Vagina (tissue), 2 donors: Measurements from ENCODE around the gene COL23A1. TPM values are rescaled to one million over a fixed set of nuclear protein-coding genes. Genes with fewer than 3 reads are reported as not detected.

ENCODE experiments used
- DNase-seq, 2 donors: peaks; one replicate each; pipeline ENCODE4 v3.0.0-alpha.2; 2017; ENCODE audit errors: extremely low spot score in 2 of 2
- H3K27ac ChIP-seq: fragments of 200-600 bp; sonication (generic); one replicate; pipeline ENCODE4 v1.5.1; 2019
- H3K27me3 ChIP-seq: fragments of 200-600 bp; sonication (generic); one replicate; pipeline ENCODE4 v1.5.1; 2019
- H3K36me3 ChIP-seq, 2 donors: fragments of 200-600 bp; sonication (generic); one replicate each; pipeline ENCODE4 v1.5.1; 2017 to 2019
- H3K4me1 ChIP-seq: fragments of 200-600 bp; sonication (generic); one replicate; pipeline ENCODE4 v1.5.1; 2019
- H3K4me3 ChIP-seq, 2 donors: fragments of 200-600 bp; sonication (generic); 1 replicate in 1 of 2; 2 replicates in 1 of 2; pipeline ENCODE4 v1.5.1; 2016 to 2019
- H3K9me3 ChIP-seq: fragments of 200-600 bp; sonication (generic); one replicate; pipeline ENCODE4 v1.5.1; 2019
- CTCF ChIP-seq, 3 experiments: fragments of 450-650 bp in 2 of 3; fragments of 200-600 bp in 1 of 3; sonication (generic) in 1 of 3; IDR thresholded peaks; one replicate each; pipeline ENCODE4 v1.5.1; 2017 to 2019; ENCODE audit warnings: antibody characterized with exemption in 3 of 3, mild to moderate bottlenecking in 2 of 3, moderate library complexity in 2 of 3
- POLR2A ChIP-seq, 2 donors: fragments of 450-650 bp; IDR thresholded peaks; one replicate each; pipeline ENCODE4 v1.6.1; 2017; ENCODE audit warnings: antibody characterized with exemption in 2 of 2, mild to moderate bottlenecking in 2 of 2, moderate library complexity in 2 of 2
- POLR2AphosphoS5 ChIP-seq, 2 donors: sonication (generic); formaldehyde crosslinking; IDR thresholded peaks; one replicate each; pipeline ENCODE4 v1.9.0; 2017; ENCODE audit warnings: antibody characterized with exemption in 2 of 2, mild to moderate bottlenecking in 2 of 2, low read depth in 1 of 2; ENCODE audit not compliant: insufficient read depth in 1 of 2
- intact Hi-C: fragments of 100-400 bp; cut with DNase I; formaldehyde crosslinking; loops from one replicate; pipeline ENCODE4 v1.15.1; 2023
- total RNA-seq: library from RNA; depleted of rRNA; stranded (reverse); fragments of >200 nt; gene quantifications from one replicate; pipeline ENCODE4 v1.2.3, GENCODE V29; 2016

Gene COL23A1
- total RNA-seq, 1 donor from 2014 or later, result 3.7 TPM

DNA sequence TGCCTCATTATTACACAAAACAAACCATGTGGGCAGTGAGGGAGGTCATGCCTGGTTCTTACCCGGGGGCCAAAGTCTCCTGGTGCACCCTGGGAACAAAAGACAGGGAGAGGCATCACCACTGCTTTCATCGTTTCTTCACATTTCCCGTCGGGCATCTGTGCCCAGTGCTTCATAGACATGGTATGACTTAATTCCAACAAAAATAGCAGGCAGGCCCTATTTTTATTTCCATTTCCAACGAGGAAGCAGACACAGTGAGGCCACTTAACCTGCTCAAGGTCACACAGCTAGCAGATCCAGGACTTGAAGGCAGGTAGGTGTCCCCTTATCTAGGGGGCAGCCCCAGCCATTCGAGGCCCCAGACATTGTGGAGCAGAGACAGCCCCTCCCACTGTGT, 322.9 kb downstream of the COL23A1 start:
- H3K4me3 ChIP-seq, result no peak overlapping the region
- H3K9me3 ChIP-seq, result no peaks in the 10 kb centered on the region
- intact Hi-C loops, result no loop called here
- TF ChIP-seq POLR2A (IDR thresholded peaks at IDR 0.05) (no peak), POLR2AphosphoS5 (IDR thresholded peaks at IDR 0.05; ENCODE audit: insufficient read depth in 1 of 2, low read depth in 1 of 2) (no peak), CTCF (IDR thresholded peaks at IDR 0.05) (no peak)
- H3K27ac ChIP-seq, result no peak overlapping the region
- no peaks in the 10 kb centered on the region for H3K4me1 ChIP-seq
- no peaks in the 10 kb centered on the region for H3K27me3 ChIP-seq
- no peak for DNase-seq
- no peaks in the 10 kb centered on the region for H3K36me3 ChIP-seq

DNA sequence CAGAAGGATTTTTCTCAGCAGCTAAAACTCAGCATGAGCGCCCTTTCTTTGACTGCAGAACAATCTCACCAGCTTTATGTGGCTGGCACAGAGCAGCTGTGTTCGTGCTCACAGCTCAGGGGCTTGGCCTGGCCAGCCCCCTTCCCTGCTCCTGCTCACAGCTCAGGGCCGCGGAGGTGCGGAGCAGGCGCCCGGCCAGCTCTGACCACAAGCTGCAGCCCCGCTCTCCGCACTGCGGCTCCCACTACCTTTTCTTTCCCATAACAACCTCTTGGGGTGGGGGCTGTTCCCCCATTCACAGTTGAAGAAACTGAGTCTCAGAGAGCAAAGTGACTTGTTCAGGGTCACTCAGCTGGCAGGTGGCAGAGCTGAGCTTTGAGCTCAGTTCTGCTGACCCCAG, 323.6 kb downstream of the COL23A1 start:
- Histone ChIP-seq H3K4me3 (no peak overlapping the region), H3K9me3 (no peaks in the 10 kb centered on the region), H3K4me1 (no peaks in the 10 kb centered on the region), H3K27me3 (no peaks in the 10 kb centered on the region), H3K36me3 (no peaks in the 10 kb centered on the region), H3K27ac (no peak overlapping the region)
- DNase-seq, result no peak
- intact Hi-C loops, result no loop called here
- TF ChIP-seq CTCF (IDR thresholded peaks at IDR 0.05) (no peak), POLR2A (IDR thresholded peaks at IDR 0.05) (no peak), POLR2AphosphoS5 (IDR thresholded peaks at IDR 0.05; ENCODE audit: insufficient read depth in 1 of 2, low read depth in 1 of 2) (no peak)

DNA sequence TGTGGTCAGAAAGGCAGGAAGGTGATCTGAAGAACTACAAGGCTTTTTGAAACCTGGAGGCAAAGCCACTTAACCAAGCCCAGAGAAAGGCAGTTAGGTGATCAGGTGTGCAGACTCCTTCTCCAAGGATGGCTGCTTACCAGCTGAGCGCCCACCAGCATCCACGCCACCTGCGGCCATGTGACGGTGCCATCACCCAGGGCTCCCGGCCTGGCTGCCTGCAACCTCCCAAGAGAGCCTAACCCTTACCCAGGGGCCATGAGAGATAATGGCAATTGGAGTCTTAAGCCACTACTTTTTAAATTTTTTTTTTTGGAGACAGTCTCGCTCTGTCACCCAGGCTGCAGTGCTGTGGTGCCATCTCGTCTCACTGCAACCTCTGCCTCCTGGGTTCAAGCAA, 324.4 kb downstream of the COL23A1 start:
- Histone ChIP-seq H3K27me3 (no peaks in the 10 kb centered on the region), H3K4me1 (no peaks in the 10 kb centered on the region), H3K27ac (no peak overlapping the region), H3K4me3 (no peak overlapping the region), H3K36me3 (no peaks in the 10 kb centered on the region), H3K9me3 (no peaks in the 10 kb centered on the region)
- no peak for TF ChIP-seq CTCF (IDR thresholded peaks at IDR 0.05)
- TF ChIP-seq POLR2A (IDR thresholded peaks at IDR 0.05), result no peak
- no peak for TF ChIP-seq POLR2AphosphoS5 (IDR thresholded peaks at IDR 0.05; ENCODE audit: insufficient read depth in 1 of 2, low read depth in 1 of 2)
- DNase-seq, result no peak
- intact Hi-C loops, result no loop called here

GRCh38 chr5:178264044-178264443, 326.1 kb downstream of the COL23A1 start:
- no peaks in the 10 kb centered on the region for H3K4me1 ChIP-seq
- H3K27ac ChIP-seq, result no peak overlapping the region
- DNase-seq, result no peak
- intact Hi-C loops, result no loop called here
- H3K4me3 ChIP-seq, result no peak overlapping the region
- TF ChIP-seq CTCF (IDR thresholded peaks at IDR 0.05) (no peak), POLR2A (IDR thresholded peaks at IDR 0.05) (no peak), POLR2AphosphoS5 (IDR thresholded peaks at IDR 0.05; ENCODE audit: insufficient read depth in 1 of 2, low read depth in 1 of 2) (no peak)
- H3K9me3 ChIP-seq, result no peaks in the 10 kb centered on the region
- H3K36me3 ChIP-seq, result no peaks in the 10 kb centered on the region
- no peaks in the 10 kb centered on the region for H3K27me3 ChIP-seq

DNA sequence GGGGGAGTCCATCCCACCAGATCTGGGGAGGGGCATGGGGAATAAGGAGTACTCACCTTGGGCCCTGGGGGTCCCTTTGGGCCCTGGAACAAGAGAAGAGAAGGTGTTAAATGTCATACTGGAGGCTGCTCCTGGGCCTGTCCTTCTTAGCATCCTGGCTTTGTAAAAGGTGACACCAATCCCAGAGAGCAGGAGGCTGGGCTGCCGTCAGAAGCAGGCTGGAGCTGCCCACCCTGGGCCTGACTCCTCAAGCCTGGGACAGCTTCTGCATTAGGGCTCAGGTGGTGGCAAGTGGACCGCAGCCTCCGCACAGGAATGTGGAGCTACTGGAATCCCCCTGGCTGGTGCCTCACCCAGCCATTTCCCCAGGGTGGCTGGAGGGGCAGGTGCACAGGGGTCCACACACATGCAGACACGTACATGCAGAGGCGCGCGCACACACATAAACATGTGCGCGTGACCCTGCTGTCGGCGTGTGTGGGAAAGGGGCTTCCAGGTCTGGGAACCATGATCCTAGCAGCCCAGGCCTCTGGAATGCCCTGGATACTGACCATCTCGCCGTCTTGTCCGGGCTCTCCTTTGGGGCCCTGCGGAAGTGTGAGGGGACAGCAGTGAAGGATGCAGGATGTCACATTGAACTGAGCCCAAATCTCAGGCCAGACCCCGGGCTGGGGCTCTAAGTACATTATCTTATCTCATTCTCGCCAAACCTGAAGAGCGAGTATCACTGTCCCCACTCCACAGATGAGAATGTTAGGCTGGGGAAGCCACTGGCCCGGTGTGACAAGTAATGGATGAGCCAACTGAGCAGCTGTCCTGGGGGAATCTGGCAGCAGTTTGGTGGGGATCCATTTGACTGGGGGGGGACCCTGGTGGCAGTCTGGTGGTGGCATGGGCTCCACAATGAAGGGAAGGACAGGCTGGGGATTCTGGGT, 328.3 kb downstream of the COL23A1 start:
- no peak for TF ChIP-seq CTCF (IDR thresholded peaks at IDR 0.05)
- TF ChIP-seq POLR2A (IDR thresholded peaks at IDR 0.05), result no peak
- TF ChIP-seq POLR2AphosphoS5 (IDR thresholded peaks at IDR 0.05; ENCODE audit: insufficient read depth in 1 of 2, low read depth in 1 of 2), result no peak
- Histone ChIP-seq H3K36me3 (no peaks in the 10 kb centered on the region), H3K27me3 (no peaks in the 10 kb centered on the region), H3K9me3 (no peaks in the 10 kb centered on the region), H3K4me3 (no peak overlapping the region), H3K4me1 (no peaks in the 10 kb centered on the region), H3K27ac (no peak overlapping the region)
- intact Hi-C loops, result no loop called here
- DNase-seq, result no peak
